Activated naive CD8-positive, alpha-beta T cell treated with anti-CD3 and anti-CD28 coated beads, Interleukin-2, amount 10 ng/mL, durations not matched to agents 7 days and 5 days (primary cell): ENCODE results near the gene P2RY14. TPM values are rescaled to one million over a fixed set of nuclear protein-coding genes. Genes with fewer than 3 reads are reported as not detected.

Source experiments
- ATAC-seq: fragments of 150-1000 bp; cut with Tn5 transposase; one replicate; pipeline ENCODE4 v1.10.0; 2021; ENCODE audit warnings: low read depth, moderate library complexity
- POLR2A ChIA-PET: fragments of 350-600 bp; sonication (Branson Sonifier 250); formaldehyde crosslinking; loops from one replicate; lab custom pipeline; 2021; ENCODE audit warnings: antibody characterized with exemption; lab: Charles Lee
- DNase-seq: peaks from one replicate; pipeline ENCODE4 v3.0.0; 2021
- H3K27ac Mint-ChIP-seq: one replicate; pipeline ENCODE4 v1.8.0; 2022; ENCODE audit warnings: mild to moderate bottlenecking, mixed read lengths
- H3K27me3 Mint-ChIP-seq: one replicate; pipeline ENCODE4 v1.8.0; 2022; ENCODE audit warnings: mild to moderate bottlenecking, moderate library complexity, mixed read lengths
- H3K36me3 Mint-ChIP-seq: one replicate; pipeline ENCODE4 v1.8.0; 2021; ENCODE audit warnings: mild to moderate bottlenecking, mixed read lengths
- H3K4me1 Mint-ChIP-seq: one replicate; pipeline ENCODE4 v1.8.0; 2021; ENCODE audit warnings: mixed read lengths
- H3K4me3 Mint-ChIP-seq: one replicate; pipeline ENCODE4 v1.8.0; 2022; ENCODE audit warnings: mild to moderate bottlenecking, moderate library complexity, mixed read lengths
- H3K9me3 Mint-ChIP-seq: one replicate; pipeline ENCODE4 v1.8.0; 2021; ENCODE audit warnings: mixed read lengths
- total RNA-seq, 2 experiments: library from RNA; stranded (reverse); gene quantifications; one replicate each; pipeline ENCODE4 v1.2.3, GENCODE V29; 2021

P2RY14 gene
- total RNA-seq, 2 experiments from 2014 or later, result 1.2 to 1.9 TPM

DNA sequence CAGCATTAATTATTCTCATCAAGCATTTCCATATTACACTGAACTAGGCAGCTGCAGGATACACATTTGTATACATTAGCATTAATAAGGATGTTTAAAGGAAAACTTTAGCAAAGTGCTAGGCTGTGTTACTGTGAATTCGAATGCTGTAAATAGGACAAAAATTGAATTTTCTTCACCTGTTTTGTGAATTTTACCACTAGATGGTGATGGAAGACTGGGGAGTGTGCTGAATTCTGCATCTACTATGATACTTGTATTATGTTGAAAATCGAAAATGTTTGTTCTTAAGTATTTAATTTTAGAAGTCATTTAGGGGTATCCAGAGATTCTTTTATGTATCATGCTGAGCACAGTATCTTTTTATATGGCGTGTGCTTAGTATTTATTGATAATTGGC, 12.3 kb upstream of the P2RY14 start:
- Mint-ChIP-seq H3K27ac (no peak overlapping the region), H3K9me3 (no peaks in the 10 kb centered on the region), H3K27me3 (peaks cover 27% of the 10 kb centered on the region), H3K4me1 (peaks cover 3% of the 10 kb centered on the region), H3K36me3 (no peaks in the 10 kb centered on the region), H3K4me3 (no peak overlapping the region)
- POLR2A ChIA-PET, result no interaction called here
- DNase-seq (no peak), ATAC-seq (no peak)

- Mint-ChIP-seq H3K27me3 (peaks cover 18% of the 10 kb centered on the region), H3K9me3 (no peaks in the 10 kb centered on the region), H3K27ac (no peak overlapping the region), H3K4me3 (no peak overlapping the region), H3K4me1 (peaks cover 4% of the 10 kb centered on the region), H3K36me3 (no peaks in the 10 kb centered on the region)
- POLR2A ChIA-PET, result no interaction called here
- no peak for ATAC-seq
- DNase-seq, result no peak
These were observed 11.1 kb upstream of the P2RY14 start for GRCh38 chr3:151289445-151289844.

- no peak overlapping the region for H3K27ac Mint-ChIP-seq
- no peak for ATAC-seq
- POLR2A ChIA-PET, result interaction anchor here (0.6 kb wide), 1 partner anchor 108 kb away, joined by 4 read pairs; no protein-coding TSS in a partner anchor
- no peak overlapping the region for H3K4me3 Mint-ChIP-seq
- DNase-seq, result no peak
- no peaks in the 10 kb centered on the region for H3K9me3 Mint-ChIP-seq
- no peaks in the 10 kb centered on the region for H3K27me3 Mint-ChIP-seq
- peaks cover 24% of the 10 kb centered on the region for H3K4me1 Mint-ChIP-seq
- no peaks in the 10 kb centered on the region for H3K36me3 Mint-ChIP-seq
These were observed 7.6 kb upstream of the P2RY14 start for GRCh38 chr3:151285940-151286339.

DNA sequence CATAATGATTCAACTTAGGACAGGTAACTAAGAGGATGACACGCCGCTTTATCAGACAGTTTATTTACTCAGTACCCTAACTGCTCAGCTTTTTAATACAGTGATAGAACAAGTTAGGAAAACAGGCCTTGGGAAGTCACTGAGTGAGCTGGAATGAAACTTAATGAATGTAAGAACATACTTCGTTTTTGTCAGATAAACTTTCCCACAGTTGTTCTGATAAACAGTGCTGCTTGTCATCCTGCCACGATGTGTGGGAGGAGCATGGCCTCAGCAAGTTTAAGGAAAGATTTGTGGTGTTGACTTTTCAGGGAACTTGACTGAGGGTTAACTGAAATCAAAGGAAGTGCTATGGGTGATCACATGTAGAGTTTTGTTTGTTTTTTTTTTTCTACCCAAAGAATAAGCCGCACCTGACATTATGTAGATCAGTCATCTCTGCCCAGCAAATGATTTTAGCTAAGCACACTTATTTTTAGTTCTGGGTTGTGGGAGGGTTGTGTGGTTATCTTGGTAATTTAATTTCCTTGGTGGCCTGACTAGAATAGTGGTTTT, 5.6 kb upstream of the P2RY14 start:
- Mint-ChIP-seq H3K36me3 (no peaks in the 10 kb centered on the region), H3K27ac (peak overlapping the region; percentile 18), H3K4me1 (peaks cover 36% of the 10 kb centered on the region), H3K27me3 (no peaks in the 10 kb centered on the region), H3K9me3 (no peaks in the 10 kb centered on the region), H3K4me3 (peak overlapping the region; percentile 23)
- DNase-seq (no peak), ATAC-seq (peak; percentile 57)
- POLR2A ChIA-PET, result interaction anchor here (1.0 kb wide), 1 partner anchor 56 kb away, joined by 3 read pairs; no protein-coding TSS in a partner anchor

DNA sequence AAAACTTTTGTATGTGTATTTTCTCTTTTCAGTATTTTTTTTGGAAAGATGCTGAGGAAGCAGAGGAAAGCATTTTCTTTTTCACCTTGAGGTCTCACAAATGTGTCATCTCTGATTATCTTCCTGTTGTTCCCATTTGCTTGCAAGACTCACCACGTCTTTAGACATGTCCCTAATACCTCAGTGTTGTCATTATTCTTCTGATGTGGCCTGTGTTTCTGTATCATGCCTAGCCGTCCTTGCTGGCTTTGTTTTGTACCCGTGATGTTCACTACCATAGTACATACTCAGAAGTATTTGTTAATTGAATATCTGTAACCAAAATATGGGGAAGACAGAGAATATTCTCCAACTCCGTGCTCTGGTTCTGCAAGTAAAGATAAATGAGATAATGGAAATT, 5.0 kb upstream of the P2RY14 start:
- Mint-ChIP-seq H3K4me1 (peaks cover 41% of the 10 kb centered on the region), H3K27me3 (no peaks in the 10 kb centered on the region), H3K4me3 (no peak overlapping the region), H3K9me3 (no peaks in the 10 kb centered on the region), H3K27ac (peak overlapping the region; percentile 57), H3K36me3 (no peaks in the 10 kb centered on the region)
- POLR2A ChIA-PET, result no interaction called here
- DNase-seq (no peak), ATAC-seq (peak; percentile 27)

DNA sequence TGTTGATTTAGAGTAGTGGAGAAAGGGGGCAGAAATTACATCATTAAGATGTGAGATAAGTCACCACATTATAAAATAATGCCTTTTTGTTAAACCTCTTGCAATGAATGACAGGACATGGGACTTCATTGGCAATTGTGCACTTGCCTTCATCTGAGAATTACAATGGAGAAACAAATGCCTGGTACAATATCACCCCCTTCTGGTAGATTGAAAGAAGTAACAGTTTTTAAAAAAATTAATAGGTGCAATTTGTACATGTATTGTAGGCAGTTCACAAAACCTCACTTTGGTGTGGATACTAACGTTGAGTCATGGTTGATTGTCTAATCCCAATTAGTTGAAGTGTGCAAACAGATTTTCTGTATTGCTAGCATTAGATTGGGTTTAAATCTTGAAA, 4.6 kb upstream of the P2RY14 start:
- ATAC-seq (peak; percentile 50), DNase-seq (no peak)
- H3K27me3 Mint-ChIP-seq, result no peaks in the 10 kb centered on the region
- no peaks in the 10 kb centered on the region for H3K9me3 Mint-ChIP-seq
- H3K36me3 Mint-ChIP-seq, result no peaks in the 10 kb centered on the region
- peaks cover 46% of the 10 kb centered on the region for H3K4me1 Mint-ChIP-seq
- no peak overlapping the region for H3K4me3 Mint-ChIP-seq
- no peak overlapping the region for H3K27ac Mint-ChIP-seq
- POLR2A ChIA-PET, result no interaction called here

- ATAC-seq, result no peak
- Mint-ChIP-seq H3K9me3 (no peaks in the 10 kb centered on the region), H3K4me1 (peaks cover 51% of the 10 kb centered on the region)
These were observed 3.5 kb upstream of the P2RY14 start for GRCh38 chr3:151281671-151282324.

DNA sequence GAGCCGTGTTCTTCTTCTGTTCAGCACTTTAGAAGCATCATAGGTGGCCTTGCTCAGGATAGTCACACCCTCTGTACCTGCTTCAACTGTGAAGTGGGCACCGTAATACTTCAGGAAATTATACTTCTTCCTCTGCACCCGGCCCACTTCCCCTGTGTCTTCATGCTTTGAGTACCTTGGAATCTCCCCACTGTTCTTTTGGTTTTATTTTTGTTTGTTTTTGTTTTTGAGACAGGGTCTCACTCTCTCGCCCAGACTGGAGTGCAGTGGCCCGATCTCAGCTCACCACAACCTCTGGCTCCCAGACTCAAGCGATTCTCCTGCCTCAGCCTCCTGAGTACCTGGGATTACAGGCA, 1.7 kb downstream of the P2RY14 start:
- H3K36me3 Mint-ChIP-seq, result no peaks in the 10 kb centered on the region
- POLR2A ChIA-PET, result no interaction called here
- H3K4me3 Mint-ChIP-seq, result peak overlapping the region; percentile 85
- DNase-seq (no peak), ATAC-seq (peak; percentile 67)
- H3K9me3 Mint-ChIP-seq, result no peaks in the 10 kb centered on the region
- peaks cover 58% of the 10 kb centered on the region for H3K4me1 Mint-ChIP-seq
- no peaks in the 10 kb centered on the region for H3K27me3 Mint-ChIP-seq
- H3K27ac Mint-ChIP-seq, result peak overlapping the region; percentile 89

More at GRCh38 chr3:151281671-151282324, 3.5 kb upstream of the P2RY14 start:
- POLR2A ChIA-PET, result interaction anchor here (0.6 to 1.6 kb wide), 3 partner anchors 51 to 1440 kb away, joined by 3 read pairs; partner anchors contain the start of gene SIAH2
- Mint-ChIP-seq H3K27ac (no peak overlapping the region), H3K36me3 (no peaks in the 10 kb centered on the region), H3K27me3 (no peaks in the 10 kb centered on the region), H3K4me3 (no peak overlapping the region)
- no peak for DNase-seq

DNA sequence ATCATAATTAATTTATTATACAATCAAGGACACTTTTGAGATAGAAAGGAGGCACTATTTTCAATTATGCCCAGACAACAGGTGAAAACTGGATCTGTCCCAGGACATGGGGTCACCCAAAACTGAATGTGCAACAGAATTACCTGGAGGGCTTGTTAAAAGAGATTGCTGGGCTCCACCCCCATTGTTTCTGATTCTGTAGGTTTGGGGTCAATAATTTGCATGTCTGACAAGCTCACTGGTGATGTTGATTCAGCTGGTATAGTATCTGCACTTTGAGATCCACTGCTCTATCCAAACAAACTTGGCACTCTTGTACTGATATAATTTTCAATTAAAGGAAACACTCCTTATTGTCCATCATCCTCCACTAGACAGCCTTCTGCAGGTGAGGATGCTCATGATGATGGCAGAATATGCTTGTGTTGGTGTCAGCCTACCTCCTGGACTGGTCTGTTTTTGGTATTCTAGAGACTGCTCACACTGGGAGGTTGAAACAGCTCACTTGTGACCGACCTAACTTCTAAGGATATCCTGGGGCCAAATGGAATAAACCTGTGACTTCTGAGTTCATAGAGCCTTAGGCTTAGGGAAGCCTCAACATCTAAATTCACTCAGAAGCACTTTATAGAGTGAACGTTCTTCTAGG, 2.2 kb downstream of the P2RY14 start:
- Mint-ChIP-seq H3K27ac (peak overlapping the region; percentile 89), H3K9me3 (no peaks in the 10 kb centered on the region), H3K36me3 (no peaks in the 10 kb centered on the region), H3K27me3 (no peaks in the 10 kb centered on the region), H3K4me1 (peaks cover 62% of the 10 kb centered on the region), H3K4me3 (peak overlapping the region; percentile 85)
- DNase-seq, result no peak
- ATAC-seq, result peak; percentile 17
- POLR2A ChIA-PET, result interaction anchor here (1.1 kb wide), 1 partner anchor 73 kb away, joined by 3 read pairs; the partner anchor contains the start of gene GPR171

DNA sequence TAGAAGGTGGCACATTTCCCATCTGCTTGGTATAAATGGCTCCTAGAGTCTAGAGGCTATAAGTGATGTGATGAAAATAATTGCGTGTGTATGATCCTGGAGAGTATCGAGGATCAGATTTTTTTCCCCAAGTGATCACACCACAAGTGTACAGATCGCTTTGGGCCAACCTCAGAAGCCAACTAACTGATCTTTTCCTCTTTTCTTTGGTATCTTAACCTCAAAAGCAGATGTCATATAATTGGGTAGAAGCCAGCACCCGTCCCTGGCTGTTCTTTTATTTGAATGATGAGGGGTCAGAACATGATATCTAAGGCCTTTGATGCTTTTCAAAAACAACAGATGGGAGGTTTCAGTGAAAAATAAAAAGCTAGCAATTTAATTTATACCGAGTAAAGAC, 3.3 kb downstream of the P2RY14 start:
- POLR2A ChIA-PET, result interaction anchor here (1.1 kb wide), 1 partner anchor 72 kb away, joined by 3 read pairs; the partner anchor contains the start of gene GPR171
- DNase-seq, result no peak
- Mint-ChIP-seq H3K27ac (peak overlapping the region; percentile 55), H3K27me3 (no peaks in the 10 kb centered on the region), H3K4me1 (peaks cover 62% of the 10 kb centered on the region), H3K9me3 (no peaks in the 10 kb centered on the region), H3K4me3 (peak overlapping the region; percentile 21), H3K36me3 (no peaks in the 10 kb centered on the region)
- ATAC-seq, result no peak

DNA sequence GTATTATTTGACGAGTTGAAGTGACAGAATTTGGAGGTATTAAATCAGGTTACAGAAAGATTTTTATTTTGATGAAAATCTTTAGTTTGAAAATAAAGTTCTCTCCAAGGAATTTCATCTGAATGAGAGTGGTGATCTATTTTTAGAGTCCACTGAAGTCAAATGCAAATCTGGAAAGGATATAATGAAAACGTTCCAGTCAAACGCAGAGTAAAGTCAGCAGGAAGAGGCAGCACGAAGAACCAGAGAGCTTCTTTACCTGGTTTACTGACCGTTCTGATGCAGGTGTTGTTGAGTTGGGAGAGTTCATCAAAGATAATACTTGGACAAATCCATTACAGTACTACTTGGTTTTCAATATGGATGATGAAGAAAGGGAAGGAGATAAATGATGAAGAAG, 8.7 kb downstream of the P2RY14 start:
- H3K36me3 Mint-ChIP-seq, result peaks cover 8% of the 10 kb centered on the region
- H3K27ac Mint-ChIP-seq, result no peak overlapping the region
- ATAC-seq, result no peak
- H3K9me3 Mint-ChIP-seq, result no peaks in the 10 kb centered on the region
- no peak overlapping the region for H3K4me3 Mint-ChIP-seq
- POLR2A ChIA-PET, result interaction anchor here (1.7 kb wide), 1 partner anchor 9 kb away, joined by 9 read pairs; the partner anchor contains the start of gene P2RY14
- no peak for DNase-seq
- peaks cover 51% of the 10 kb centered on the region for H3K4me1 Mint-ChIP-seq
- no peaks in the 10 kb centered on the region for H3K27me3 Mint-ChIP-seq

DNA sequence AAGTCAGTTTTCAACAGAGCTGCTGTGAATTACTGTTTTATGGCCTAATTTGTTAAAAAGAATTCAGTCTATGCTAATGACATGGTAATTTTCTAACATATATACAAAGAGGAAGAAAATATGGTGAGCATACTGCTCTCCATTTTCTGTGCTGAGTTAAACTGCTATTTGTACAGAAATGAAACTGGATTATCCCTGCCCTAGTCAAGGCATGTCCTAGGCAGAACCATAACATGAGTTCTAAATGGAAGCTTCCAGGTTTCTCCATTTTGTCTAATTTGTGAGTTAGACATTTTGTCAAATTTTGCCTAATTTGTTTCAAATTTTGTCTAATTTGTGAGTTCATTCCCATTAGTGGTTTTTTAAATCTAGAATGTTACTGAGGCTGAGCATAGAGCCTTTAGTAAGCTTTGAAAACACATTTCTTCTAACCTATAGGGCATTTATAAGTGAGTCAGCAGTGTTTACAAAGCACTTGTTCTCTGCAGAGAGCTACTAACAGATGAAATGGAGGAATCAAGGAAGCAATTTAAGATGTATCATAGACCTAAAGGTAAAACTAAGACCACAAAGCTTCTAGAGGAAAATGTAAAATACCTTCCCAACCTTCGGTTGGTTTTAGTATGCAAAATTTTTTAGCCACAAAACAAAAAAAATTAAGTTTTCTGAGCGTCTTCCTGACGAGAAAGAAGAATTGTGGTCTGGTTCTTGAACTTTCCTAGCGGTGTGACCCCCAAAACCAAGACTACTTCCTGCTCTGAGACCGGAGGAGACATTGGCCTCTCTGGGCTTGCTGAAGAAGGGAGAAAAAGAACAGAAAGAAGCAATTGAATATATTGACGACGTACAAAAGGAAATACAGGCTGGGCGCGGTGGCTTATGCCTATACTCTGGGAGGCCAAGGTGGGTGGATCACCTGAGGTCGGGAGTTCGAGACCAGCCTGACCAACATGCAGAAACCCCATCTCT, 9.8 kb downstream of the P2RY14 start:
- DNase-seq (peak; percentile 59), ATAC-seq (peak; percentile 92)
- H3K4me1 Mint-ChIP-seq, result peaks cover 48% of the 10 kb centered on the region
- H3K9me3 Mint-ChIP-seq, result no peaks in the 10 kb centered on the region
- peak overlapping the region; percentile 92 for H3K27ac Mint-ChIP-seq
- no peaks in the 10 kb centered on the region for H3K27me3 Mint-ChIP-seq
- POLR2A ChIA-PET, result interaction anchor here (0.6 to 1.7 kb wide), 5 partner anchors 10 to 505 kb away, joined by 4 to 9 read pairs (median 4); partner anchors contain the start of gene P2RY14
- peaks cover 8% of the 10 kb centered on the region for H3K36me3 Mint-ChIP-seq
- H3K4me3 Mint-ChIP-seq, result peak overlapping the region; percentile 71

GRCh38 chr3:151267066-151267465, 11.3 kb downstream of the P2RY14 start:
- Mint-ChIP-seq H3K36me3 (peaks cover 12% of the 10 kb centered on the region), H3K4me3 (no peak overlapping the region), H3K9me3 (no peaks in the 10 kb centered on the region), H3K4me1 (peaks cover 45% of the 10 kb centered on the region), H3K27me3 (no peaks in the 10 kb centered on the region), H3K27ac (no peak overlapping the region)
- no peak for DNase-seq
- ATAC-seq, result no peak
- POLR2A ChIA-PET, result no interaction called here
